SKM-1 treated with dmso at 0.1 percent for 144 hours (cell line): ENCODE measurements around the gene RAB26.
"Not testable (repeated sequence)": the region's sequence is repeated elsewhere in the genome, so short reads cannot be mapped to it uniquely, and the experiment has no call there.

Source experiments
- DNase-seq: peaks from one replicate; lab custom pipeline; 2025; ENCODE audit not compliant: unreplicated experiment; lab: John Stamatoyannopoulos, UW

The RAB26 gene

DNA sequence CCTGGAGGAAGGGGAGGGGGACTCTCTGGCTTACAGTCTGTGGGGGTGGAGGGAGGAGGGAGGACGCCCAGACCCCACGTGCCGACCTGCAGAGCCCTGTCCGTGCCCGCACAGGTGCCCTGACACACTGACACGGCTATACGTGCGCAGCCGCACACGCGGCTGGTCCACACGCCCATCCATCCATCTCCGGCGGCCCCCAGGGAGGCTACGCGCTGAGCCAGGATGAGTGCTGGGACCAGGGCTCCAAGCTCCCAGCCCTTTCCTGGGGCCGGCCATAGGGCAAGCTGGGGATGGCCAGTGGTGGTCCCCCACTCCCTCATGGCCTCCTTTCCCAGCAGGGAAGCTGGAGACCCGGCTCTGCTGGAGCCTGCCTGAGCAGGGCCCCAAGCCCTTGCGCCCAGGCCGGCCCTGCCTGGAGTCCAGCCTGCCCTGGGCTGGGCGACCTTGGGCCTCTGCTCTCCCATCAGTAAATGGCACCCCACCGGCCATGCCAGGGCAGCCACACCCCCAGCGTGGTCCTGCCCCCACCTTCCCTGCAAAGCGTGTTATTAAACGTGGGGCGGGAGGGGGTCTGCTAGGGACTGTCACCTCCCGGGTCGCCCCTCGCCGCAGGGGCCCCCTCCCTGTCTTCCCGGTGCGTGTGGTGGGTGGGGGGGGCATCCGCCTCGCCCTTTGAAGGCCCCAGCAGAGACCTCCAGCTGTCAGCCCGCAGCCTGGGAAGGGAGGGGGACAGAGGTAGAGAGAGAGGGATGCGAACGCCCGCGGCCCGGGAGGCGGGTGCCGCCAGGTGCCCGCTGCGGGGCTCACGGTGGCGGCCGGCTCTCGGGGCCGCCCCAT is 47.1 kb downstream of the RAB26 start:
- no peak for DNase-seq

DNA sequence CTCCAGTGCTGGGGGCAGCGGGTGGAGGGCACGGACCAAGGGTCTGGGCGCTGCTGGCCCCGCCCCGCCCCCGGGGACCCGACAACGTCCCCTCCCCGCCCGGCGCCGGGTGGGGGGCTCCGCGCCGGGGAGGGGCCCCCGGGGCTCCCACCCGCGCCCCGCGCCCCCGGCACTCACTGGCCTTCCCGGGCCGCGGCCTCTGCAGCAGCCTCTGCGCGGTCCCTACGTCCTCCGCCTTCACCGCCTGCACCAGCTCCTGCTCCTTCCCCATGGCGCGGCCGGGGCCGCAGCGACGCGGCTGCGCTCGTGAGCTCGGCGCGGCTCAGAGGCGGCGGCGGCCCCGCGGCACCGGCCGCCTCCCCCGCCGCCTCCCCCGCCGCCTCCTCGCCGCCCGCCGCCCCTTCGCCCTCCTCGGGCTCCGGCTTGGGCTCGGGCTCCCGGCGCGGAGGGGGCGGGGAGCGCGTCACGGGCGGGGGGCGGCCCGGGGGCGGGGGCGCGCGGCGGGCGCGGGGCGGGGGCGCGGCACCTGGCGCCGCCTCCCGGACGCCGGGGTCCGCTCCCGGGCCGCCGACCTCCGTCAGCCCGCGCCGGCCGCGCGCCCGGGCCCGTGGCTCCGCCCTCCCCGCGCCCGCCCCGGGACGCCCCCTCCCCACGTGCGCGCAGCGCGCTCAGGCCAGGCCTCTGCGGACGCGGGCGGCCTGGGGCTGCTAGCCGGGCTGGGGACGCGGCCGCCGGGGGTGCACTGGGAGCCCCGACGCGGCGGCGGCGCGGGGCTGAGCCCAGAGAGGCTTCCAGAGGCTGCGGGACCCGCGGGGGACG is 47.9 kb downstream of the RAB26 start, which contains the start of gene CASKIN1:
TSS of gene CASKIN1 (minus strand) at position 444 of the 819 bp plus-strand sequence. CDS start at position 271, 173 bp downstream.
- no peak for DNase-seq

DNA sequence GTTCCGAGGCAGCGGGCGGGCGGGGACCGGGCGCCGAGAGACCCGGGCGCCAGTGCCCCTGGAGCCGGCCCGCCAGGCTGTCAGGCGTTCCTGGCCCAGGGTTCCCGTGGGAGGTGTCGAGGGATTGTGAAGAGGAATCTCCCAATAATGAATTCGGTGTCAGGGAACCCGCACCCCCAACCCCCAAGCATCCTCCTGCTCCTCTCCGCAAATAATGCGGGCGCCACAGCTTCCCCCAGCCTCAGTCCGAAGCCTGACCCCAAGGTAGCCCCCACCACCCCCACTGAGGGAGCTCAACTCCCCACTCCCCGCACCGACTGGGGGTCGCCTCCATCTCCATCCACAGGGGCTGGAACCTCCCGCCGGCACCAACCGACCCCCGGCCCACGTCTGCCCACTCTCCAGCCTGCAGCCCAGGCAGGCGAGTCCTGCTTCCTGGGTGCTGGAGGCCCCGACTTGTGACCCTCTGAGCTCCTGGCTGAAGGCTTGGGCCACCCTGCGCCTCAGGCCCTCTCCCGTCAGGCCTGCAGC is 48.6 kb downstream of the RAB26 start:
- DNase-seq, result no peak

DNA sequence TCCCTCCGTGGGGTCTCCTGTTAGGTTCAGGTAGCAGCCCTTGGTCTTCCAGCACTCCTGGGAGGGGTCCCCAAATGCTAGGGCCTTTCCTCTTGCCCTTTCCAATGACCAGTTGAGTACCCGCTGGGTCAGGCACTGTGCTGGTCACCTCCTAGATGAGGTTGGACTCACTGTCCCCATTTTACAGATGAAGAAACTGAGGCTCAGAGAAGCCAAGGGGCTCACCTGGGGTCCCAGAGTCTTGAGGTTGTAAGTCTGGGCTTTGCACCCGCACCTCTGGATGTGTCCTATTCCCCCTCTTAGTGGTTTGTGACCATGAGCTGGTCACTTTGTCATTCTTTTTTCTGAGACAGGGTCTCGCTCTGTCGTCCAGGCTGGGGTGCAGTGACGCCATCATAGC is 49.3 kb downstream of the RAB26 start:
- no peak for DNase-seq

DNA sequence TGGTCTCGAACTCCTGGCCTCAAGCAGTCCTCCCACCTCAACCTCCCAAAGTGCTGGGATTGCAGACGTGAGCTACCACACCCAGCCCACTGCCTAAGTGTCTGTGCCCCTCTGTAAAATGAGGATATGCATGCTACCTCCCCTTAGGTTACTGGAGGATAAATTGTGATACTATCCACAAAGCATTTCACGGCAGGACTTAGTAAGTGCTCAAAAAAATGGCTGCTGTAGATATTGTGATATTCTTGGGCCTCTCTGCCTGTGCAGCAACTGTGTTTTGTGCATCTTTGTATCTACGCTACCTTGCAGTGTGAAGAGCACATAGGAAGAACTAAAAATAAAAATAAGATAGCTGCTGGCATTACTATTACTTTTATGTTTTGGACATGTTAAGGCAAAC is 49.9 kb downstream of the RAB26 start:
- no peak for DNase-seq

DNA sequence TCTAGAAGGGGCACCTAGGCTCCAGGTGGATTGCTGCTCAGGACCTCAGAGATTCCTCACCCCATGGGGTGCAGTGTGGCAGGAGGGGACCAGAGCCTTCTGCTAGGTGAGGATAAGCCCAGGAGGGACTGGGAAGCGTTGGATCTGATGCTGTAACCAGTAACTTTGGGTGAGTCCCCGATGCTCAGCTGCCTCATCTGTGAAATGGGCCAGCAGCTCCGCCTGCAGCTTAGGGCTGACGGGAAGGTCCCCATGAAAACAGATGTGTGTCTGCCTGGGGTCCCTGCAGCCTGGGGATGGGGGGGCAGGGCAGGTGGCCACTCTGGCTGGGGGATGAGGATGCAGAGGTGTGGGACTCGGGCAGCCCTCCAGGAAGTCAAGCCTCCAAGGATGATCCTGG is 50.7 kb downstream of the RAB26 start:
- no peak for DNase-seq

DNA sequence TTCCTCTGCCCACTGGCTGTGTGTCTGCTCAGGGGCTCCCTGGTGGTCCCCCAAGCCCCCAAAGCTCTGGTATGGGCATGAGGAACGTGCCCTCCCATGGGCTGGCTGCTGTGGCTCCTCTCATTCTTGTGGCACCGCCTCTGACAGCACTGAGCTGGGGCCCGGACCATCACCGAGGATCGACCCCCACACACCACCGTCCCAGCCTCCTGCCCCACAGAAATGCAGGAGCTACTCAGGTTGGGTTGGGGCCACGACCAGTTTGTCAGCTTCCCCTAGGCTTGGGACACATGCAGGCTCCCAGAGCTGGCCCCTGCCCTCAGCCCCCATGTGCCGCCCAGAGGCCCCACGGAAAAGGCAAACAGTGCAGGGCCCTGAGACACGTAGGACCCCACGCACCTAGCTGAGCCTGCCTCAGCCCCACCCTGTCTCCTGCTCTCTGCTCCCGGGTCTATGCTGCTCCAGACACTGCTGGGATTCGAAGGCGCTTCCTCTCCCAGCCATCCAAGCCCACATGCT is 51.3 kb downstream of the RAB26 start:
- DNase-seq, result no peak

DNA sequence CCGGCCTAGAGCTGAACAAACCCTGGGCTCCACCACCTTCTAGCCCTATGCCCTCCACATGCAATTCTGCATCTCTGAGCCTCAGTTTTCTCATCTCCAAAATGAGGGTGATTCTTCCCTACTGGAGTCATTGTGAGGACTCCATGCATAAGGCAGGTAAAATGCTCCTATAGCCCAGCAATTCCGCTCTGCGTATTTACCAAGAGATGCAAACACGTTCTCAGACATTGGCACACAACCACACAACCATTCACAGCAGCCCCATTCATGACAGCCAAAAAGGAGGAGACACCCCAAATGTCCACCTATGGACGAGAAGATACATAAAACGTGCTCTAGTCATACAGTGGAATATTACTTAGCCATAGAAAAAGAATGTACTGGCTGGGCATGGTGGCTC is 51.9 kb downstream of the RAB26 start:
- DNase-seq, result no peak

DNA sequence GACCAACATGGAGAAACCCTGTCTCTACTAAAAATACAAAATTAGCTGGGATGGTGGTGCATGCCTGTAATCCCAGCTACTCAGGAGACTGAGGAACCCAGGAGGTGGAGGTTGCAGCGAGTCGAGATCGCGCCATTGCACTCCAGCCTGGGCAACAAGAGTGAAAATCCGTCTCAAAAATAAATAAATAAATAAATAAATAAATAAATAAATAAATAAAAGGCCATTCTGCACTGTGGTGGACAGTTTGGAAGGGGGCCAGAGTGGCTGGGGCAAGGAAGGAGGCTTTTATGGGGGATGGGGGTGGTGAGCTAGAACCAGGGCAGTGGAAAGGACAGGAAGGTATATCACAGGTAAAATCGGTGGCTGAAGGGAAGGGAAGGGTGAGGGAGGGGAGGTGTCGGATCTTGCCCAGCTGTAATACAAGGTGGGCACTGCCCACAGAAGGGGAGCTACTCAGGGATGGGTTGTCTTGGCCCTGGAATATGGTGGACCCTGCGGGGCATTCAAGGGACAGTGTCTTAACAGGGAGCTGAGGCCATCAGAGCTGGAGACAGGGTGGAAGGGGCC is 54.8 kb downstream of the RAB26 start:
- DNase-seq, result not testable (repeated sequence)
